NOMO-1 treated with DMSO at 0.1 percent for 48 hours (cell line): Measurements from ENCODE around the gene PLD4.
"Not testable (repeated sequence)": the region's sequence is repeated elsewhere in the genome, so short reads cannot be mapped to it uniquely, and the experiment has no call there.

ENCODE experiments used
- DNase-seq: peaks from one replicate; lab custom pipeline; 2025; ENCODE audit not compliant: unreplicated experiment; lab: John Stamatoyannopoulos, UW

PLD4 gene

GRCh38 chr14:104898195-104898558, 26.5 kb upstream of the PLD4 start:
- no peak for DNase-seq

- DNase-seq: no peak
Observed at GRCh38 chr14:104898870-104899510, 25.7 kb upstream of the PLD4 start.

GRCh38 chr14:104899781-104900180, 24.9 kb upstream of the PLD4 start:
- no peak for DNase-seq

GRCh38 chr14:104900639-104901512, 23.8 kb upstream of the PLD4 start:
- no peak for DNase-seq

GRCh38 chr14:104903990-104904389, 20.7 kb upstream of the PLD4 start:
- no peak for DNase-seq

GRCh38 chr14:104904650-104905578, 19.8 kb upstream of the PLD4 start:
- DNase-seq: not testable (repeated sequence)

- not testable (repeated sequence) for DNase-seq
Observed at GRCh38 chr14:104905579-104905933, 19.1 kb upstream of the PLD4 start.

GRCh38 chr14:104908303-104908702, 16.4 kb upstream of the PLD4 start:
- DNase-seq: no peak

GRCh38 chr14:104912053-104912452, 12.6 kb upstream of the PLD4 start:
- no peak for DNase-seq

GRCh38 chr14:104913435-104913834, 11.2 kb upstream of the PLD4 start:
- no peak for DNase-seq

GRCh38 chr14:104917116-104917515, 7.6 kb upstream of the PLD4 start:
- no peak for DNase-seq

- no peak for DNase-seq
Observed at GRCh38 chr14:104917993-104918392, 6.7 kb upstream of the PLD4 start.

- not testable (repeated sequence) for DNase-seq
Observed at GRCh38 chr14:104919152-104919992, 5.3 kb upstream of the PLD4 start.

- no peak for DNase-seq
Observed at GRCh38 chr14:104919993-104920315, 4.7 kb upstream of the PLD4 start.

GRCh38 chr14:104923640-104924420, 849 bp upstream of the PLD4 start:
- no peak for DNase-seq

GRCh38 chr14:104925214-104925854, 655 bp downstream of the PLD4 start:
- DNase-seq: no peak

- DNase-seq: no peak
Observed at GRCh38 chr14:104925855-104926609, 1.4 kb downstream of the PLD4 start.

GRCh38 chr14:104926619-104927431, 2.1 kb downstream of the PLD4 start:
- DNase-seq: peak; percentile 91
